ENCODE results near the gene TRPC4AP. TPM values are rescaled to one million over a fixed set of nuclear protein-coding genes. Genes with fewer than 3 reads are reported as not detected.
A peak's percentile ranks its signal among the peaks of the same experiment; 100 is the strongest.

Gene TRPC4AP
- total and polyA plus RNA-seq, 12 donors: 26.2 to 46.4 (median 38.0) TPM

DNA sequence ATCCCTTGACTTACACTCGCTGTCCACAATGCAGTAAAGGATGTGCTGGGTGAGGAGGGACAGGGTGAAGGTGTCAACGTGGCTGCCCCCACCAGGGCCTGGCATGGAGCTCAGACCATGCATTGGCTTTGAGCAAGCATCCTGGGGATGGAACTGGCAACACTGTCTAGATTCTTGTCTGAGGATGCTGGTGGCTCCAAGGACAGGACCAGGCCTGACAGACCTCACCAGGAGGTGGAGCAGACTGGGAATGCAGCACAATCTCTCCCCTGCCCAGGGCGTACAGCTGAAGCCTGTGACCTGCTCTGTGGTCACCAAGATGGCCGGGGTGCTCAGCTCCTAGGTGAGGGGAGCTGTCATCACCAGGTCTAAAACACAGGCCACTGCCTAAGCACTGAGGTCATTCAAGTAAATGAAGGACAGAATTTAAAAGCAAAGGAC, 86.1 kb downstream of the TRPC4AP start:
- H3K4me3 ChIP-seq: no peak overlapping the region
- intact Hi-C loops (cut with DNase I): loop anchor here in 1 of 10 donors (5.0 kb wide), 1 partner anchor 134 kb away; the partner anchor contains the start of gene GGT7
- TF ChIP-seq, protein P1, sequence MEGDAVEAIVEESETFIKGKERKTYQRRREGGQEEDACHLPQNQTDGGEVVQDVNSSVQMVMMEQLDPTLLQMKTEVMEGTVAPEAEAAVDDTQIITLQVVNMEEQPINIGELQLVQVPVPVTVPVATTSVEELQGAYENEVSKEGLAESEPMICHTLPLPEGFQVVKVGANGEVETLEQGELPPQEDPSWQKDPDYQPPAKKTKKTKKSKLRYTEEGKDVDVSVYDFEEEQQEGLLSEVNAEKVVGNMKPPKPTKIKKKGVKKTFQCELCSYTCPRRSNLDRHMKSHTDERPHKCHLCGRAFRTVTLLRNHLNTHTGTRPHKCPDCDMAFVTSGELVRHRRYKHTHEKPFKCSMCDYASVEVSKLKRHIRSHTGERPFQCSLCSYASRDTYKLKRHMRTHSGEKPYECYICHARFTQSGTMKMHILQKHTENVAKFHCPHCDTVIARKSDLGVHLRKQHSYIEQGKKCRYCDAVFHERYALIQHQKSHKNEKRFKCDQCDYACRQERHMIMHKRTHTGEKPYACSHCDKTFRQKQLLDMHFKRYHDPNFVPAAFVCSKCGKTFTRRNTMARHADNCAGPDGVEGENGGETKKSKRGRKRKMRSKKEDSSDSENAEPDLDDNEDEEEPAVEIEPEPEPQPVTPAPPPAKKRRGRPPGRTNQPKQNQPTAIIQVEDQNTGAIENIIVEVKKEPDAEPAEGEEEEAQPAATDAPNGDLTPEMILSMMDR (IDR thresholded peaks at IDR 0.05): no peak
- WGBS, 2 donors: 63 to 72% methylated on average over 4 of the region's 4 CpGs
- peak overlapping the region in 2 of 10 donors; percentile 31 to 41 for H3K27ac ChIP-seq
- peak in 2 of 8 donors; percentile 8 to 12 for ATAC-seq
- no peak for DNase-seq
- H3K9me3 ChIP-seq: no peaks in the 10 kb centered on the region
- H3K4me1 ChIP-seq: peaks cover 0 to 22% (median 0%) of the 10 kb centered on the region in 9 donors
- H3K36me3 ChIP-seq: peaks cover 3 to 100% (median 77%) of the 10 kb centered on the region in 9 donors
- no peaks in the 10 kb centered on the region for H3K27me3 ChIP-seq

- peaks cover 0 to 18% (median 0%) of the 10 kb centered on the region in 9 donors for H3K4me1 ChIP-seq
- no peaks in the 10 kb centered on the region for H3K27me3 ChIP-seq
- 86 to 87% methylated on average over 11 of the region's 11 CpGs for WGBS, 2 donors
- no peak overlapping the region for H3K4me3 ChIP-seq
- H3K9me3 ChIP-seq: no peaks in the 10 kb centered on the region
- ATAC-seq (no peak), DNase-seq (no peak)
- peak overlapping the region in 1 of 10 donors; percentile 26 for H3K27ac ChIP-seq
- H3K36me3 ChIP-seq: peaks cover 4 to 100% (median 78%) of the 10 kb centered on the region in 9 donors
- intact Hi-C loops (cut with DNase I): loop anchor here in 1 of 10 donors (5.0 kb wide), 1 partner anchor 134 kb away; the partner anchor contains the start of gene GGT7
- TF ChIP-seq, protein P1 (IDR thresholded peaks at IDR 0.05): no peak
Observed at GRCh38 chr20:35006009-35006408, 86.6 kb downstream of the TRPC4AP start.

DNA sequence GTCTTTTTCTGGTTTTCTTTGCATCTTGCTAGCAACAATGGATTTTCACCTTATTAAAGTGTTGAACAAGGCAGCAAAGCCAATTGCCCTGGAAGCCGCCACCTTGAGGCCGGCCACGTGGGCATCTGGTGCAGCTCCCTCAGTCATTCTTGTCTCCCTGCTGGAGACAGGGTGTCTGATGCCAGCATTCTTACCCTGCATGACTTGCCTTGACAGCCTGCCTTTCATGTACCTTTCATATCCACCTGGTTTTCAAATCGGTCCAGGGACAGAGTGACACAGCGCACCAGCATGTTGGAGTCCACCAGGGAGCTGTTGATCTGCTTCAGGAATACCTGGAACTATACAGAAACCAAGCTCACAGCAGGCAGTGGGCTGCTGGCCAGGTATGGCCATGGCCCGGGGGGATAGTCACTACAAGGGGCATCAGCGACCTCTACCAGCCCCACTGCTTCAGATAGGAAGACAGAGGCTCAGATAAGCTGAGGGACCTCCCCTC, 87.1 kb downstream of the TRPC4AP start:
- ATAC-seq: no peak
- Histone ChIP-seq H3K4me3 (no peak overlapping the region), H3K4me1 (peaks cover 0 to 13% (median 0%) of the 10 kb centered on the region in 9 donors), H3K36me3 (peaks cover 6 to 100% (median 81%) of the 10 kb centered on the region in 9 donors), H3K27ac (no peak overlapping the region), H3K27me3 (no peaks in the 10 kb centered on the region), H3K9me3 (no peaks in the 10 kb centered on the region)
- DNase-seq: no peak
- intact Hi-C loops (cut with DNase I): loop anchor here in 1 of 10 donors (5.0 kb wide), 1 partner anchor 133 kb away; the partner anchor contains the start of gene GGT7
- 77 to 81% methylated on average over 7 of the region's 7 CpGs for WGBS, 2 donors
- TF ChIP-seq, protein P1 (IDR thresholded peaks at IDR 0.05): no peak

DNA sequence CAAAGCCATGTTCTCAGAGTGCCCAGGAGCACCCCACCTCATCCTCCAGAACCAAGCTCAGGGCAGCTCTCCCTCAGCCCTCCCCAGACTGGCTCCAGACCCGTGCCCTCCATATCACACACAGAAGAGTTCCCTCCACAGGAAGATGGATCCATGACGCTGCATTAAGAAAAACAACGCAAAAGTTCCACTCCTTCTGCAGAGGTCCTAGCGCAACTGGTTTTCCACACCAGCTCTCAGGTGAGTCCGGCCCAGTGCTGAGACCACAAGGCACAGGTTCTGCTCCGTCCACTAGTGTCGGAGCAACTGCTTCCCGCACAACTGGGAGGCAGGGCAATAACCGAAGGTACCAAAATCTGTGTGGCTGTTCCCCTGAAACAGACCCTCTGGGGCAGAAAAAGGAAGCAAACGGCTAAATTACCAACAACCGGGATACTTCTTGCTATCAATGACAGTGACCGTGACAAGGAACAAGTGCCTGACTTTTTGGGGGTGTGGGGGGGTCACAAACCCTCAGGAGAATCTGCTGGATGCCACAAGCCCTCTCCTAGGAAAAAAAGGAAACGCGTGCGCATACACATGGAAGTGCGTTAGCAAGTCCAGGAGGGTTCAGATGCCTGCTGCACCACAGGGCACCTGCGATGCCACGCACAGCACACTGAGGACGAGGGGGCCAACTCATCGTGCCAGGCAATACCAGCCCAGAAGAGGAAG, 87.7 kb downstream of the TRPC4AP start:
- DNase-seq (no peak), ATAC-seq (peak in 1 of 8 donors; percentile 4)
- Histone ChIP-seq H3K27me3 (no peaks in the 10 kb centered on the region), H3K4me3 (no peak overlapping the region), H3K9me3 (no peaks in the 10 kb centered on the region), H3K4me1 (peaks cover 0 to 13% (median 0%) of the 10 kb centered on the region in 9 donors), H3K36me3 (peaks cover 12 to 100% (median 84%) of the 10 kb centered on the region in 9 donors), H3K27ac (no peak overlapping the region)
- intact Hi-C loops (cut with DNase I): loop anchor here in 1 of 10 donors (5.0 kb wide), 1 partner anchor 133 kb away; the partner anchor contains the start of gene GGT7
- 87 to 90% methylated on average over 20 of the region's 20 CpGs for WGBS, 2 donors
- TF ChIP-seq, protein P1 (IDR thresholded peaks at IDR 0.05): no peak
